H9 (cell line): ENCODE results near the gene CAB39L. TPM values are rescaled to one million over a fixed set of nuclear protein-coding genes. Genes with fewer than 3 reads are reported as not detected.

Experiments
- DNase-seq: peaks from one replicate; pipeline ENCODE4 v3.0.0-alpha.2; 2017
- H2AFZ ChIP-seq: one replicate; pipeline ENCODE4 v1.6.1; 2013; ENCODE audit warnings: mild to moderate bottlenecking, low read length, control low read depth, moderate library complexity
- H2AK5ac ChIP-seq: 2 replicates; pipeline ENCODE4 v1.6.1; 2013; ENCODE audit warnings: low read length, control low read depth, mixed read lengths; ENCODE audit not compliant: insufficient read length
- H2BK120ac ChIP-seq: one replicate; pipeline ENCODE4 v1.6.1; 2013; ENCODE audit warnings: low read depth, mild to moderate bottlenecking, low read length, control low read depth, inconsistent platforms; ENCODE audit not compliant: poor library complexity, severe bottlenecking
- H2BK12ac ChIP-seq: 2 replicates; pipeline ENCODE4 v1.6.1; 2013; ENCODE audit warnings: low read length, control low read depth, mixed read lengths, low read depth; ENCODE audit not compliant: insufficient read length
- H2BK15ac ChIP-seq: 2 replicates; pipeline ENCODE4 v1.6.1; 2013; ENCODE audit warnings: low read depth, low read length, control low read depth
- H2BK20ac ChIP-seq: one replicate; pipeline ENCODE4 v1.6.1; 2013; ENCODE audit warnings: low read depth, mild to moderate bottlenecking, low read length, control low read depth, inconsistent platforms; ENCODE audit not compliant: poor library complexity, severe bottlenecking
- H2BK5ac ChIP-seq: 2 replicates; pipeline ENCODE4 v1.6.1; 2013; ENCODE audit warnings: low read length, control low read depth, mixed read lengths; ENCODE audit not compliant: insufficient read length
- H3K14ac ChIP-seq: 2 replicates; pipeline ENCODE4 v1.6.1; 2013; ENCODE audit warnings: low read length, control low read depth; ENCODE audit not compliant: insufficient read depth
- H3K18ac ChIP-seq: 2 replicates; pipeline ENCODE4 v1.6.1; 2013; ENCODE audit warnings: low read depth, mild to moderate bottlenecking, mixed read lengths, low read length, control low read depth; ENCODE audit not compliant: insufficient read length
- H3K23ac ChIP-seq: 2 replicates; pipeline ENCODE4 v1.6.1; 2013; ENCODE audit warnings: low read length, control low read depth, mixed read lengths, low read depth; ENCODE audit not compliant: insufficient read length
- H3K23me2 ChIP-seq: 2 replicates; pipeline ENCODE4 v1.6.1; 2013; ENCODE audit warnings: low read depth, mild to moderate bottlenecking, mixed read lengths, low read length, control low read depth; ENCODE audit not compliant: insufficient read length, poor library complexity, severe bottlenecking
- H3K27ac ChIP-seq: 2 replicates; pipeline ENCODE4 v1.5.1; 2013; ENCODE audit warnings: low read length, control low read depth, mixed read lengths, low read depth; ENCODE audit not compliant: insufficient read length
- H3K27me3 ChIP-seq: 2 replicates; pipeline ENCODE4 v1.6.1; 2013; ENCODE audit warnings: low read length, control low read depth, inconsistent platforms; ENCODE audit not compliant: insufficient read depth
- H3K4ac ChIP-seq: 2 replicates; pipeline ENCODE4 v1.6.1; 2013; ENCODE audit warnings: low read depth, mild to moderate bottlenecking, control low read depth, inconsistent platforms, low read length, moderate library complexity
- H3K4me1 ChIP-seq: 2 replicates; pipeline ENCODE4 v1.6.1; 2013; ENCODE audit warnings: low read length, control low read depth, inconsistent platforms; ENCODE audit not compliant: insufficient read depth
- H3K4me2 ChIP-seq: 2 replicates; pipeline ENCODE4 v1.6.1; 2013; ENCODE audit warnings: low read length, control low read depth, mixed read lengths; ENCODE audit not compliant: insufficient read length, insufficient read depth
- H3K56ac ChIP-seq: 2 replicates; pipeline ENCODE4 v1.6.1; 2013; ENCODE audit warnings: low read depth, mild to moderate bottlenecking, mixed read lengths, low read length, control low read depth; ENCODE audit not compliant: insufficient read length
- H3K79me1 ChIP-seq: 2 replicates; pipeline ENCODE4 v1.6.1; 2013; ENCODE audit warnings: low read depth, mild to moderate bottlenecking, moderate library complexity, low read length, control low read depth, inconsistent platforms; ENCODE audit not compliant: insufficient read depth, poor library complexity, severe bottlenecking
- H3K79me2 ChIP-seq: 2 replicates; pipeline ENCODE4 v1.6.1; 2013; ENCODE audit warnings: low read length, control low read depth, inconsistent platforms; ENCODE audit not compliant: insufficient read depth
- H3K9ac ChIP-seq: 2 replicates; pipeline ENCODE4 v1.6.1; 2013; ENCODE audit warnings: low read length, control low read depth, mixed read lengths; ENCODE audit not compliant: insufficient read length; ENCODE audit errors: extremely low read depth
- H3K9me3 ChIP-seq: one replicate; pipeline ENCODE4 v1.6.1; 2013; ENCODE audit warnings: low read depth, low read length, inconsistent platforms; ENCODE audit not compliant: control insufficient read depth
- H3T11ph ChIP-seq: one replicate; pipeline ENCODE4 v1.6.1; 2013; ENCODE audit warnings: mild to moderate bottlenecking, low read length, control low read depth, inconsistent platforms
- H4K20me1 ChIP-seq: one replicate; pipeline ENCODE4 v1.6.1; 2013; ENCODE audit not compliant: control insufficient read depth, insufficient read length, insufficient read depth
- H4K5ac ChIP-seq: 2 replicates; pipeline ENCODE4 v1.6.1; 2013; ENCODE audit warnings: low read depth, mild to moderate bottlenecking, mixed read lengths, low read length, control low read depth; ENCODE audit not compliant: insufficient read length
- H4K8ac ChIP-seq: replicated peaks from 2 replicates; pipeline ENCODE4 v1.6.1; 2013; ENCODE audit warnings: low read length, control low read depth, mixed read lengths, low read depth; ENCODE audit not compliant: insufficient read length
- H4K91ac ChIP-seq: 2 replicates; pipeline ENCODE4 v1.6.1; 2013; ENCODE audit warnings: low read depth, mild to moderate bottlenecking, moderate library complexity, mixed read lengths, low read length, control low read depth; ENCODE audit not compliant: insufficient read length
- H3K27ac Mint-ChIP-seq, 3 experiments: 2 replicates in 2 of 3; 3 replicates in 1 of 3; pipeline ENCODE4 v1.8.0; 2020 to 2021; ENCODE audit warnings: mixed read lengths in 3 of 3, mild to moderate bottlenecking in 1 of 3, moderate library complexity in 1 of 3
- H3K27me3 Mint-ChIP-seq: 2 replicates; pipeline ENCODE4 v1.8.0; 2021; ENCODE audit warnings: low read depth, mild to moderate bottlenecking, moderate library complexity, mixed read lengths
- H3K36me3 Mint-ChIP-seq, 3 experiments: 2 replicates in 2 of 3; 3 replicates in 1 of 3; pipeline ENCODE4 v1.8.0; 2020 to 2021; ENCODE audit warnings: low read depth in 3 of 3, mixed read lengths in 3 of 3; ENCODE audit not compliant: insufficient read depth in 1 of 3
- H3K4me1 Mint-ChIP-seq, 2 experiments: 2 replicates each; pipeline ENCODE4 v1.8.0; 2020; ENCODE audit warnings: mixed read lengths in 2 of 2
- H3K4me3 Mint-ChIP-seq, 2 experiments: 2 replicates in 1 of 2; 3 replicates in 1 of 2; pipeline ENCODE4 v1.8.0; 2020 to 2021; ENCODE audit warnings: mild to moderate bottlenecking in 2 of 2, mixed read lengths in 2 of 2, moderate library complexity in 1 of 2
- H3K9me3 Mint-ChIP-seq, 2 experiments: 2 replicates in 1 of 2; 3 replicates in 1 of 2; pipeline ENCODE4 v1.8.0; 2020; ENCODE audit warnings: mild to moderate bottlenecking in 2 of 2, mixed read lengths in 2 of 2, moderate library complexity in 1 of 2
- CTCF ChIP-seq: fragments of 200-600 bp; sonication (generic); conservative IDR thresholded peaks from 3 replicates; pipeline ENCODE4 v1.8.0; 2021; ENCODE audit warnings: antibody characterized with exemption, mild to moderate bottlenecking
- WGBS: extraction: QIAGEN DNeasy Blood & Tissue Kit; methylation state at CpG from one replicate; pipeline ENCODE4 v1.1.7; 2013; ENCODE audit warnings: missing lambda C conversion rate, low lambda C conversion rate, mixed read lengths; ENCODE audit not compliant: insufficient read length; ENCODE audit errors: extremely low coverage; 5-methylcytosine and 5-hydroxymethylcytosine counted together
- total RNA-seq: library from RNA; stranded (reverse); gene quantifications from 2 replicates; pipeline ENCODE4 v1.2.1, GENCODE V29; 2021

Gene CAB39L
- total RNA-seq, 1 experiment from 2014 or later, result 6.0 TPM

GRCh38 chr13:49395451-49395865, 48.4 kb downstream of the CAB39L start:
- no peak overlapping the region for H2AK5ac ChIP-seq
- no peak overlapping the region for H4K91ac ChIP-seq
- H2BK5ac ChIP-seq, result no peak overlapping the region
- no peak overlapping the region for H3T11ph ChIP-seq
- no peak overlapping the region for H3K4me3 Mint-ChIP-seq
- no peak overlapping the region for H3K27ac ChIP-seq
- no CpG with 5 or more reads among the region's 1 CpG for WGBS
- H3K4ac ChIP-seq, result no peak overlapping the region
- H2BK15ac ChIP-seq, result no peak overlapping the region
- H3K18ac ChIP-seq, result no peak overlapping the region
- no peak for DNase-seq
- H2BK120ac ChIP-seq, result no peak overlapping the region
- H3K79me1 ChIP-seq, result no peaks in the 10 kb centered on the region
- TF ChIP-seq CTCF, result no peak
- H4K20me1 ChIP-seq, result no peaks in the 10 kb centered on the region
- H3K14ac ChIP-seq, result no peak overlapping the region
- no peaks in the 10 kb centered on the region for H3K4me1 Mint-ChIP-seq
- no peak overlapping the region for H3K27ac Mint-ChIP-seq
- H2BK20ac ChIP-seq, result no peak overlapping the region
- no peaks in the 10 kb centered on the region for H3K9me3 Mint-ChIP-seq
- H3K23ac ChIP-seq, result no peak overlapping the region
- no peak overlapping the region for H2AFZ ChIP-seq
- no peak overlapping the region for H3K4me2 ChIP-seq
- H3K56ac ChIP-seq, result no peak overlapping the region
- no peak overlapping the region for H4K8ac ChIP-seq
- H3K9ac ChIP-seq, result no peak overlapping the region
- H3K27me3 Mint-ChIP-seq, result no peaks in the 10 kb centered on the region; the same call in 1 of the 2 replicates
- H4K5ac ChIP-seq, result no peak overlapping the region
- no peaks in the 10 kb centered on the region for H3K36me3 Mint-ChIP-seq
- H3K79me2 ChIP-seq, result no peaks in the 10 kb centered on the region
- H3K23me2 ChIP-seq, result no peaks in the 10 kb centered on the region
- no peaks in the 10 kb centered on the region for H3K27me3 ChIP-seq
- H2BK12ac ChIP-seq, result no peak overlapping the region
- no peaks in the 10 kb centered on the region for H3K4me1 ChIP-seq
- no peaks in the 10 kb centered on the region for H3K9me3 ChIP-seq
